Stimulated activated CD8-positive, alpha-beta memory T cell treated with anti-CD3 and anti-CD28 coated beads, Interleukin-12 subunit alpha, Interleukin-12 subunit beta, amount 100 ng/mL, for 24 hours (primary cell): Measurements from ENCODE around the gene IGFBP4.
"Not testable (repeated sequence)": the region's sequence is repeated elsewhere in the genome, so short reads cannot be mapped to it uniquely, and the experiment has no call there.

Experiments
- DNase-seq: peaks from one replicate; pipeline ENCODE4 v3.0.0-alpha.2; 2020; ENCODE audit errors: extremely low read depth

Gene IGFBP4

GRCh38 chr17:40443196-40443987 lies at the start of gene IGFBP4:
TSS of gene IGFBP4 (plus strand) at chr17:40443450. CDS start at chr17:40443736, 286 bp downstream.
- peak; percentile 28 for DNase-seq

GRCh38 chr17:40399185-40399584 lies 44.1 kb upstream of the IGFBP4 start:
- DNase-seq, result no peak

GRCh38 chr17:40402668-40403067 lies 40.6 kb upstream of the IGFBP4 start:
- DNase-seq, result no peak

GRCh38 chr17:40404003-40404402 lies 39.2 kb upstream of the IGFBP4 start:
- DNase-seq, result no peak

GRCh38 chr17:40407460-40407859 lies 35.8 kb upstream of the IGFBP4 start:
- DNase-seq, result no peak

- DNase-seq, result not testable (repeated sequence)
These were observed 33.7 kb upstream of the IGFBP4 start for GRCh38 chr17:40409540-40409939.

- no peak for DNase-seq
These were observed 33.2 kb upstream of the IGFBP4 start for GRCh38 chr17:40410082-40410481.

GRCh38 chr17:40411821-40412220 lies 31.4 kb upstream of the IGFBP4 start:
- no peak for DNase-seq

- no peak for DNase-seq
These were observed 30.4 kb upstream of the IGFBP4 start for GRCh38 chr17:40412880-40413279.

GRCh38 chr17:40414312-40414711 lies 28.9 kb upstream of the IGFBP4 start:
- not testable (repeated sequence) for DNase-seq

- no peak for DNase-seq
These were observed 27.9 kb upstream of the IGFBP4 start for GRCh38 chr17:40415390-40415789.

GRCh38 chr17:40416671-40417070 lies 26.6 kb upstream of the IGFBP4 start:
- no peak for DNase-seq

GRCh38 chr17:40417258-40417608 lies 26.0 kb upstream of the IGFBP4 start:
- DNase-seq, result no peak

- DNase-seq, result peak; percentile 77
These were observed 25.4 kb upstream of the IGFBP4 start, which contains the start of gene TOP2A for GRCh38 chr17:40417609-40418427. TSS of gene TOP2A (minus strand) at chr17:40417896. CDS start at chr17:40417791, 105 bp downstream.

- DNase-seq, result no peak
These were observed 24.9 kb upstream of the IGFBP4 start for GRCh38 chr17:40418428-40418706.

GRCh38 chr17:40419559-40420331 lies 23.5 kb upstream of the IGFBP4 start:
- no peak for DNase-seq

GRCh38 chr17:40422990-40423633 lies 20.1 kb upstream of the IGFBP4 start:
- DNase-seq, result no peak

- DNase-seq, result no peak
These were observed 17.5 kb upstream of the IGFBP4 start for GRCh38 chr17:40425741-40426140.

- no peak for DNase-seq
These were observed 16.2 kb upstream of the IGFBP4 start for GRCh38 chr17:40427002-40427491.

- DNase-seq, result no peak
These were observed 12.7 kb upstream of the IGFBP4 start for GRCh38 chr17:40430272-40431230.

- no peak for DNase-seq
These were observed 12.0 kb upstream of the IGFBP4 start for GRCh38 chr17:40431231-40431602.
